ENCODE results near the gene ABLIM2.

DNA sequence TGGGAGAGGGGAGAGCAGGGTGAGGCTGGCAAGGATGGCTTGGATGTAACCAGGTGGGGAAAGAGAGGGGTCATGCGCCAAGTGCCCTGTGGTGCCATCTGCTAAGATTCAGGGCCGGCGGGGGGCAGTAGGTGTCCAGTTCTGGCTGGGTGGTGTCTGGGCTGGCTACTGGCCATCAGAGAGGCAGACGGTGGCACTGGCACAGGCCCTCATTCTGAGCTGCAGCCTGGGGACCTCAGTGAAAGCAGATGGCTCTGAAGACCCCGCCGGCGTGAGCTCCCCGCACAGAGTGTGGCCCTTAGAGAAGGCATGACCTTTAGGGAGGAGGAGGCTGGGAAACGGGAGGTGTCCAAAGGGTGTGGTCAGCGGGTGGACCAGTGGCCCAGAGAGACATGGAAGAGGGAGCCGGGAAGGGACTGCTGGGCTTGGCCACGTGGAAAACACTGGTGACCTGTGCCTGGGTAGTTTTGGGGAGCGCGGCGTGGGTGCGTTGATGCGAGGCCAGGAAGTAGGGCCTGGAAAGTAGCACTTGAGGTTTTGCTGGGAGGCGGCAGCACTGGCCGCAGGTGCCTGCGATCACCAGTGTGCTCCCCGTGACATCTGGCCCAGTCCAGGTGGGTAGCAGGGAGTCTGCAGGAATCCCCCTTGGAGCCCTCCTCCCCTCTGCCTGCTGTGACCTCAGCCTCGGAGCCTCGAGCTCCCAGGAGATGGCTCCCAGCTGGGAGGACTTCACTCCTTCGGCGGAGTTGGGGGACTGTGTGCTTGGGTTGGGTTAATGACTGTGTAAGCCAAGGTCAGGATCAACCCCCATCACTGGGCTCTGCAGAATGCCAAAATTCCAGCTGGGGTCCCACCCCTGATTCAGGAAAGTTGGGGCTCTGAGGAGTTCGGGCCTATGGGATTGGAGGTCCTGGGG, 31.2 kb upstream of the ABLIM2 start:
- TF ChIP-seq, protein P1, sequence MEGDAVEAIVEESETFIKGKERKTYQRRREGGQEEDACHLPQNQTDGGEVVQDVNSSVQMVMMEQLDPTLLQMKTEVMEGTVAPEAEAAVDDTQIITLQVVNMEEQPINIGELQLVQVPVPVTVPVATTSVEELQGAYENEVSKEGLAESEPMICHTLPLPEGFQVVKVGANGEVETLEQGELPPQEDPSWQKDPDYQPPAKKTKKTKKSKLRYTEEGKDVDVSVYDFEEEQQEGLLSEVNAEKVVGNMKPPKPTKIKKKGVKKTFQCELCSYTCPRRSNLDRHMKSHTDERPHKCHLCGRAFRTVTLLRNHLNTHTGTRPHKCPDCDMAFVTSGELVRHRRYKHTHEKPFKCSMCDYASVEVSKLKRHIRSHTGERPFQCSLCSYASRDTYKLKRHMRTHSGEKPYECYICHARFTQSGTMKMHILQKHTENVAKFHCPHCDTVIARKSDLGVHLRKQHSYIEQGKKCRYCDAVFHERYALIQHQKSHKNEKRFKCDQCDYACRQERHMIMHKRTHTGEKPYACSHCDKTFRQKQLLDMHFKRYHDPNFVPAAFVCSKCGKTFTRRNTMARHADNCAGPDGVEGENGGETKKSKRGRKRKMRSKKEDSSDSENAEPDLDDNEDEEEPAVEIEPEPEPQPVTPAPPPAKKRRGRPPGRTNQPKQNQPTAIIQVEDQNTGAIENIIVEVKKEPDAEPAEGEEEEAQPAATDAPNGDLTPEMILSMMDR (conservative IDR thresholded peaks at IDR 0.05 in 1 of 2, IDR thresholded peaks at IDR 0.05 in 1 of 2; ENCODE audit: extremely low read depth in 1 of 2, insufficient read depth in 1 of 2, low read depth in 1 of 2, low read length in 2 of 2): no peak
- no peak for TF ChIP-seq EZH2 (IDR thresholded peaks at IDR 0.05; ENCODE audit: borderline replicate concordance, low read length)

Measured in mammary epithelial cell (primary cell).